Epithelial cell of alveolus of lung (primary cell): Measurements from ENCODE around the gene GOPC. TPM values are rescaled to one million over a fixed set of nuclear protein-coding genes. Genes with fewer than 3 reads are reported as not detected.

ENCODE experiments used
- total RNA-seq: library from RNA; depleted of rRNA; stranded (reverse); fragments of >200 nt; gene quantifications from 2 replicates; pipeline ENCODE4 v1.2.1, GENCODE V29; 2015

Gene GOPC
- total RNA-seq: 30.6 and 40.1 TPM in 2 replicates

GRCh38 chr6:117602151-117602898 is at the start of gene GOPC:
TSS of gene GOPC (minus strand) at chr6:117602511. CDS start at chr6:117602288, 223 bp downstream.

Other genes with a start within 250 kb of the GOPC start
- gene ROS1, start 176.6 kb downstream of the GOPC start, total RNA-seq: 0.08 and 1.4 TPM in 2 replicates
- gene DCBLD1, start 119.8 kb downstream of the GOPC start, total RNA-seq: 32.7 and 75.8 TPM in 2 replicates
- gene NUS1, start 73.0 kb upstream of the GOPC start, total RNA-seq: 24.3 and 30.7 TPM in 2 replicates